H9 (cell line): Measurements from ENCODE around the gene CXCL12. TPM values are rescaled to one million over a fixed set of nuclear protein-coding genes. Genes with fewer than 3 reads are reported as not detected.

Experiments
- DNase-seq: peaks from one replicate; pipeline ENCODE4 v3.0.0-alpha.2; 2017
- H2AFZ ChIP-seq: one replicate; pipeline ENCODE4 v1.6.1; 2013; ENCODE audit warnings: mild to moderate bottlenecking, low read length, control low read depth, moderate library complexity
- H2AK5ac ChIP-seq: 2 replicates; pipeline ENCODE4 v1.6.1; 2013; ENCODE audit warnings: low read length, control low read depth, mixed read lengths; ENCODE audit not compliant: insufficient read length
- H2BK120ac ChIP-seq: one replicate; pipeline ENCODE4 v1.6.1; 2013; ENCODE audit warnings: low read depth, mild to moderate bottlenecking, low read length, control low read depth, inconsistent platforms; ENCODE audit not compliant: poor library complexity, severe bottlenecking
- H2BK12ac ChIP-seq: 2 replicates; pipeline ENCODE4 v1.6.1; 2013; ENCODE audit warnings: low read length, control low read depth, mixed read lengths, low read depth; ENCODE audit not compliant: insufficient read length
- H2BK15ac ChIP-seq: 2 replicates; pipeline ENCODE4 v1.6.1; 2013; ENCODE audit warnings: low read depth, low read length, control low read depth
- H2BK20ac ChIP-seq: one replicate; pipeline ENCODE4 v1.6.1; 2013; ENCODE audit warnings: low read depth, mild to moderate bottlenecking, low read length, control low read depth, inconsistent platforms; ENCODE audit not compliant: poor library complexity, severe bottlenecking
- H2BK5ac ChIP-seq: 2 replicates; pipeline ENCODE4 v1.6.1; 2013; ENCODE audit warnings: low read length, control low read depth, mixed read lengths; ENCODE audit not compliant: insufficient read length
- H3K14ac ChIP-seq: 2 replicates; pipeline ENCODE4 v1.6.1; 2013; ENCODE audit warnings: low read length, control low read depth; ENCODE audit not compliant: insufficient read depth
- H3K18ac ChIP-seq: 2 replicates; pipeline ENCODE4 v1.6.1; 2013; ENCODE audit warnings: low read depth, mild to moderate bottlenecking, mixed read lengths, low read length, control low read depth; ENCODE audit not compliant: insufficient read length
- H3K23ac ChIP-seq: 2 replicates; pipeline ENCODE4 v1.6.1; 2013; ENCODE audit warnings: low read length, control low read depth, mixed read lengths, low read depth; ENCODE audit not compliant: insufficient read length
- H3K23me2 ChIP-seq: 2 replicates; pipeline ENCODE4 v1.6.1; 2013; ENCODE audit warnings: low read depth, mild to moderate bottlenecking, mixed read lengths, low read length, control low read depth; ENCODE audit not compliant: insufficient read length, poor library complexity, severe bottlenecking
- H3K27ac ChIP-seq: 2 replicates; pipeline ENCODE4 v1.5.1; 2013; ENCODE audit warnings: low read length, control low read depth, mixed read lengths, low read depth; ENCODE audit not compliant: insufficient read length
- H3K27me3 ChIP-seq: 2 replicates; pipeline ENCODE4 v1.6.1; 2013; ENCODE audit warnings: low read length, control low read depth, inconsistent platforms; ENCODE audit not compliant: insufficient read depth
- H3K4ac ChIP-seq: 2 replicates; pipeline ENCODE4 v1.6.1; 2013; ENCODE audit warnings: low read depth, mild to moderate bottlenecking, control low read depth, inconsistent platforms, low read length, moderate library complexity
- H3K4me1 ChIP-seq: 2 replicates; pipeline ENCODE4 v1.6.1; 2013; ENCODE audit warnings: low read length, control low read depth, inconsistent platforms; ENCODE audit not compliant: insufficient read depth
- H3K4me2 ChIP-seq: 2 replicates; pipeline ENCODE4 v1.6.1; 2013; ENCODE audit warnings: low read length, control low read depth, mixed read lengths; ENCODE audit not compliant: insufficient read length, insufficient read depth
- H3K56ac ChIP-seq: 2 replicates; pipeline ENCODE4 v1.6.1; 2013; ENCODE audit warnings: low read depth, mild to moderate bottlenecking, mixed read lengths, low read length, control low read depth; ENCODE audit not compliant: insufficient read length
- H3K79me1 ChIP-seq: 2 replicates; pipeline ENCODE4 v1.6.1; 2013; ENCODE audit warnings: low read depth, mild to moderate bottlenecking, moderate library complexity, low read length, control low read depth, inconsistent platforms; ENCODE audit not compliant: insufficient read depth, poor library complexity, severe bottlenecking
- H3K79me2 ChIP-seq: 2 replicates; pipeline ENCODE4 v1.6.1; 2013; ENCODE audit warnings: low read length, control low read depth, inconsistent platforms; ENCODE audit not compliant: insufficient read depth
- H3K9ac ChIP-seq: 2 replicates; pipeline ENCODE4 v1.6.1; 2013; ENCODE audit warnings: low read length, control low read depth, mixed read lengths; ENCODE audit not compliant: insufficient read length; ENCODE audit errors: extremely low read depth
- H3K9me3 ChIP-seq: one replicate; pipeline ENCODE4 v1.6.1; 2013; ENCODE audit warnings: low read depth, low read length, inconsistent platforms; ENCODE audit not compliant: control insufficient read depth
- H3T11ph ChIP-seq: one replicate; pipeline ENCODE4 v1.6.1; 2013; ENCODE audit warnings: mild to moderate bottlenecking, low read length, control low read depth, inconsistent platforms
- H4K20me1 ChIP-seq: one replicate; pipeline ENCODE4 v1.6.1; 2013; ENCODE audit not compliant: control insufficient read depth, insufficient read length, insufficient read depth
- H4K5ac ChIP-seq: 2 replicates; pipeline ENCODE4 v1.6.1; 2013; ENCODE audit warnings: low read depth, mild to moderate bottlenecking, mixed read lengths, low read length, control low read depth; ENCODE audit not compliant: insufficient read length
- H4K8ac ChIP-seq: replicated peaks from 2 replicates; pipeline ENCODE4 v1.6.1; 2013; ENCODE audit warnings: low read length, control low read depth, mixed read lengths, low read depth; ENCODE audit not compliant: insufficient read length
- H4K91ac ChIP-seq: 2 replicates; pipeline ENCODE4 v1.6.1; 2013; ENCODE audit warnings: low read depth, mild to moderate bottlenecking, moderate library complexity, mixed read lengths, low read length, control low read depth; ENCODE audit not compliant: insufficient read length
- H3K27ac Mint-ChIP-seq, 3 experiments: 2 replicates in 2 of 3; 3 replicates in 1 of 3; pipeline ENCODE4 v1.8.0; 2020 to 2021; ENCODE audit warnings: mixed read lengths in 3 of 3, mild to moderate bottlenecking in 1 of 3, moderate library complexity in 1 of 3
- H3K27me3 Mint-ChIP-seq: 2 replicates; pipeline ENCODE4 v1.8.0; 2021; ENCODE audit warnings: low read depth, mild to moderate bottlenecking, moderate library complexity, mixed read lengths
- H3K36me3 Mint-ChIP-seq, 3 experiments: 2 replicates in 2 of 3; 3 replicates in 1 of 3; pipeline ENCODE4 v1.8.0; 2020 to 2021; ENCODE audit warnings: low read depth in 3 of 3, mixed read lengths in 3 of 3; ENCODE audit not compliant: insufficient read depth in 1 of 3
- H3K4me1 Mint-ChIP-seq, 2 experiments: 2 replicates each; pipeline ENCODE4 v1.8.0; 2020; ENCODE audit warnings: mixed read lengths in 2 of 2
- H3K4me3 Mint-ChIP-seq, 2 experiments: 2 replicates in 1 of 2; 3 replicates in 1 of 2; pipeline ENCODE4 v1.8.0; 2020 to 2021; ENCODE audit warnings: mild to moderate bottlenecking in 2 of 2, mixed read lengths in 2 of 2, moderate library complexity in 1 of 2
- H3K9me3 Mint-ChIP-seq, 2 experiments: 2 replicates in 1 of 2; 3 replicates in 1 of 2; pipeline ENCODE4 v1.8.0; 2020; ENCODE audit warnings: mild to moderate bottlenecking in 2 of 2, mixed read lengths in 2 of 2, moderate library complexity in 1 of 2
- CTCF ChIP-seq: fragments of 200-600 bp; sonication (generic); conservative IDR thresholded peaks from 3 replicates; pipeline ENCODE4 v1.8.0; 2021; ENCODE audit warnings: antibody characterized with exemption, mild to moderate bottlenecking
- WGBS: extraction: QIAGEN DNeasy Blood & Tissue Kit; methylation state at CpG from one replicate; pipeline ENCODE4 v1.1.7; 2013; ENCODE audit warnings: missing lambda C conversion rate, low lambda C conversion rate, mixed read lengths; ENCODE audit not compliant: insufficient read length; ENCODE audit errors: extremely low coverage; 5-methylcytosine and 5-hydroxymethylcytosine counted together
- total RNA-seq: library from RNA; stranded (reverse); gene quantifications from 2 replicates; pipeline ENCODE4 v1.2.1, GENCODE V29; 2021

CXCL12 gene
- total RNA-seq, 1 experiment from 2014 or later: 28.3 TPM

- no CpG with 5 or more reads among the region's 5 CpGs for WGBS
- H3K27ac Mint-ChIP-seq: peak overlapping the region in 1 of 3 experiments; percentile 68; a peak in 2 of 7 replicates
Measured at GRCh38 chr10:44424298-44424697, 39.4 kb upstream of the CXCL12 start.

More at GRCh38 chr10:44424298-44424697, 39.4 kb upstream of the CXCL12 start:
- TF ChIP-seq CTCF: no peak
- no peaks in the 10 kb centered on the region for H3K27me3 ChIP-seq
- H2BK20ac ChIP-seq: no peak overlapping the region
- no peaks in the 10 kb centered on the region for H4K20me1 ChIP-seq
- Mint-ChIP-seq H3K4me3 (no peak overlapping the region), H3K27me3 (peaks cover 3% of the 10 kb centered on the region; the same call in 1 of the 2 replicates), H3K9me3 (peaks cover 5 to 11% of the 10 kb centered on the region in 2 experiments; a peak in 3 of 5 replicates), H3K36me3 (no peaks in the 10 kb centered on the region; a peak in 1 of 7 replicates), H3K4me1 (peaks cover 0 to 5% of the 10 kb centered on the region in 2 experiments; a peak in 1 of 4 replicates)
- no peak overlapping the region for H4K91ac ChIP-seq
- no peak overlapping the region for H3K9ac ChIP-seq
- H2AK5ac ChIP-seq: no peak overlapping the region
- no peak overlapping the region for H4K8ac ChIP-seq
- DNase-seq: no peak
- no peak overlapping the region for H2AFZ ChIP-seq
- H2BK15ac ChIP-seq: no peak overlapping the region
- H3K18ac ChIP-seq: no peak overlapping the region
- H3K79me2 ChIP-seq: no peaks in the 10 kb centered on the region
- no peak overlapping the region for H2BK120ac ChIP-seq
- no peaks in the 10 kb centered on the region for H3K9me3 ChIP-seq
- no peaks in the 10 kb centered on the region for H3K4me1 ChIP-seq
- H4K5ac ChIP-seq: no peak overlapping the region
- no peak overlapping the region for H3K56ac ChIP-seq
- peak overlapping the region; percentile 35; the same call in 1 of the 2 replicates for H3K14ac ChIP-seq
- H3K4ac ChIP-seq: no peak overlapping the region
- H2BK5ac ChIP-seq: no peak overlapping the region
- H3K23ac ChIP-seq: no peak overlapping the region
- no peaks in the 10 kb centered on the region for H3K23me2 ChIP-seq
- H3T11ph ChIP-seq: no peak overlapping the region
- no peak overlapping the region for H2BK12ac ChIP-seq
- H3K79me1 ChIP-seq: no peaks in the 10 kb centered on the region
- H3K27ac ChIP-seq: no peak overlapping the region
- no peak overlapping the region for H3K4me2 ChIP-seq
